ENCODE results near the gene PLCG2. TPM values are rescaled to one million over a fixed set of nuclear protein-coding genes. Genes with fewer than 3 reads are reported as not detected.

The PLCG2 gene
- total RNA-seq, 1 donor from 2014 or later = 47.7 TPM

DNA sequence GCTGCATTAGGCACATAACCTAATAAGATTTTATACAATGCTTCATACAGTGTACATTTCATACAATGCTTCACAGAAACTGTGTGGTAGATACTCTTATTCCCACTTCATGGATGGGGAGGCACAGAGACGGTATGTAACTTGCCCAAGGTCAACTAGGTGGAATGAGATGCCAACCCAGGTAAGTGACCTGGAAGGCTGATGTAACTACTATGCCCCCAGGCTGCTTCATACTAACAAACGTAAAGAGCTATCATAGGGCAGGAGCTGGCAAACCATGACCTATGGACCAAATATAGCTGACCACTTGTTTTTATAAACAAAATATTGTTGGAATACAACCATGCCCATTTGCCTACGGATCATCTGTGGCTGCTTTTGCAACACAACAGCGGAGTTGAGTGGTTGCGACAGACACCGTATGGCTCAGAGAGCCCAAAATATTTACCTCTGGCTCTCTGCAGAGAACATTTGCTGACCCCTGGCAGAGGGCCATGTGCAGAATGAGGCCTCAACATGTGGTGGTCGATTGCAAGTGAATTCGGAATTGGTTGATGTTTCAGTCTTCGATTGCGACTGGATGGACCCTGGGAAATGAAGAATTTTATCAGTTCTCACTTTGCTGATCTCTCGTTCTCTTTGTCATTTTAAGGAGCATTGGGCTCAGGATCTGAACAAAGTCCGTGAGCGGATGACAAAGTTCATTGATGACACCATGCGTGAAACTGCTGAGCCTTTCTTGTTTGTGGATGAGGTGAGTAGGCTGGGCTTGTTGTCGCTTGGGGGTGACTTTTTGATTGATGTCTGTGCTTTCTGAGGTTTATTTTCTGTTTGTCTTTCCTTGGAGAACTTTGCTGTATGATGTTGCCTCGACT is 109.7 kb downstream of the PLCG2 start:
- DNase-seq (no peak), ATAC-seq (peak in 1 of 2 donors; percentile 17)
- Histone ChIP-seq H3K9me3 (no peaks in the 10 kb centered on the region), H3K27ac (no peak overlapping the region), H3K27me3 (ENCODE audit: low read depth) (no peaks in the 10 kb centered on the region), H3K4me1 (no peaks in the 10 kb centered on the region), H3K4me3 (no peak overlapping the region), H3K36me3 (peaks cover 24% of the 10 kb centered on the region)
- TF ChIP-seq, protein P1, sequence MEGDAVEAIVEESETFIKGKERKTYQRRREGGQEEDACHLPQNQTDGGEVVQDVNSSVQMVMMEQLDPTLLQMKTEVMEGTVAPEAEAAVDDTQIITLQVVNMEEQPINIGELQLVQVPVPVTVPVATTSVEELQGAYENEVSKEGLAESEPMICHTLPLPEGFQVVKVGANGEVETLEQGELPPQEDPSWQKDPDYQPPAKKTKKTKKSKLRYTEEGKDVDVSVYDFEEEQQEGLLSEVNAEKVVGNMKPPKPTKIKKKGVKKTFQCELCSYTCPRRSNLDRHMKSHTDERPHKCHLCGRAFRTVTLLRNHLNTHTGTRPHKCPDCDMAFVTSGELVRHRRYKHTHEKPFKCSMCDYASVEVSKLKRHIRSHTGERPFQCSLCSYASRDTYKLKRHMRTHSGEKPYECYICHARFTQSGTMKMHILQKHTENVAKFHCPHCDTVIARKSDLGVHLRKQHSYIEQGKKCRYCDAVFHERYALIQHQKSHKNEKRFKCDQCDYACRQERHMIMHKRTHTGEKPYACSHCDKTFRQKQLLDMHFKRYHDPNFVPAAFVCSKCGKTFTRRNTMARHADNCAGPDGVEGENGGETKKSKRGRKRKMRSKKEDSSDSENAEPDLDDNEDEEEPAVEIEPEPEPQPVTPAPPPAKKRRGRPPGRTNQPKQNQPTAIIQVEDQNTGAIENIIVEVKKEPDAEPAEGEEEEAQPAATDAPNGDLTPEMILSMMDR (IDR thresholded peaks at IDR 0.05) = no peak
- intact Hi-C loops (cut with DNase I) = no loop called here

DNA sequence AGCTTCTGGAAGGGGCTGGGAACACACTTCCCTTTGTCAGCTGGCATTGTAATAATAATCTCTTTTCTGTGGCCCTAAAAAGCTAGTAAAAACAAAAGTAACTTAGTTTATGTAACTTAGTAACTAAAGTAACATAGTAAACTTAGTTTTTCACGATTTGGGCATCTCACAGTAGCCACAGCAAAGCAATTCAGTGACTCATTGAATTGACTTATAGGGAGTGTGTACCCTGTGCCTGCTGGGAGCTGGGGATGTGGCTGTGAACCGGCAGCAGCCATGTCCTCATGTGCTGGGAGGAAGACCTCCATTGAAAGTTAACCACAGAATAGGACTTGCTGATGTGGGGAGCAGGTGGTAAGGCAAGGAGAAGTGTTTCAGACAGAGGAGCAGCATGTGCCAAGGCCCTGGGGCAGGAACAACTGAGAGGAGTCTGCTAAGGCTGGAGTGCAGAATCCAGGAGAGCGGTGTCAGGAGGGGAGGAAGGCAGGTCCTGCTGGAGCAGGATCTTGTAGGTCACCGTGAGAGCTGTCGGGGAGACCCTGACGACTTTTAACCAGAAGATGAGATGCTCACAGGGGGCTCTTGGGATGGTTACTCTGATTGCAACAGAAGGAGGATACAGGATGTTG is 112.8 kb downstream of the PLCG2 start:
- no peaks in the 10 kb centered on the region for H3K9me3 ChIP-seq
- no peak overlapping the region for H3K27ac ChIP-seq
- intact Hi-C loops (cut with DNase I) = no loop called here
- H3K4me1 ChIP-seq = no peaks in the 10 kb centered on the region
- H3K4me3 ChIP-seq = no peak overlapping the region
- DNase-seq (no peak), ATAC-seq (no peak)
- H3K36me3 ChIP-seq = peaks cover 49% of the 10 kb centered on the region
- H3K27me3 ChIP-seq (ENCODE audit: low read depth) = no peaks in the 10 kb centered on the region
- TF ChIP-seq, protein P1 (IDR thresholded peaks at IDR 0.05) = no peak

DNA sequence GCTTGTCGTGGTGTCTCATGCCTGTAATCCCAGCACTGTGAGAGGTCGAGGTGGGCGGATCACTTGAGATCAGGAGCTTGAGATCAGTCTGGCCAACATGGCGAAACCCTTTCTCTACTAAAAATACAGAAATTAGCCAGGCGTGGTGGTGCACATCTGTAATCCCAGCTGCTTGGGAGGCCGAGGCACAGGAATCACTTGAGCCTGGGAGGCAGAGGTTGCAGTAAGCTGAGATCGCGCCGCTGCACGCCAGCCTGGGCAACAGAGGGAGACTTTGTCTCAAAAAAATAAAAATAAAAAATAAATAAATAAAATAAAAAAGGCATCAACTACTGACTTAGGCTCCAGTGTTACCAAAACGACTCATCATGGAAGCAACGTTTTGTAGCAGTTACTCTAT is 115.5 kb downstream of the PLCG2 start:
- Histone ChIP-seq H3K4me3 (no peak overlapping the region), H3K36me3 (peaks cover 63% of the 10 kb centered on the region), H3K27ac (no peak overlapping the region), H3K9me3 (no peaks in the 10 kb centered on the region), H3K4me1 (no peaks in the 10 kb centered on the region), H3K27me3 (ENCODE audit: low read depth) (no peaks in the 10 kb centered on the region)
- no peak for ATAC-seq
- DNase-seq = no peak
- TF ChIP-seq, protein P1 (IDR thresholded peaks at IDR 0.05) = no peak
- intact Hi-C loops (cut with DNase I) = no loop called here

DNA sequence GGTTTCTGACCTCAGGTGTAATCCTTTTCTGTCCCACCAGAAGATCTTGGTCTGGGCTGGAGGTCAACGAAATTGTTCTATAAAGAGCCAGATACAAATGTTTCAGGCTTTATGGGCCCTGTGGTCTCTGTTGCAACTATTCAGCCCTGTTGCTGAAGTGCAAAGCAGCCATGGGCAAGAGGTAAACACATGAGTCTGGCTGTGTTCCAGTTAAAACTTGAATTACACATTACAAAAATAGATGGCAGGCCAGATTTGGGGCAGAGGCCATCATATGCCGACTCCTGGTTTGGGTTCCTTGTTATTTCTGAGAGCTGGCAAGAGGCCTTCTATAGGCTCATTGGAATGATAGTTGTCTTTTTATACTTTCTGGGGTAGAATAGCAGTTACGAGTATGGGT is 117.8 kb downstream of the PLCG2 start:
- Histone ChIP-seq H3K4me3 (no peak overlapping the region), H3K9me3 (no peaks in the 10 kb centered on the region), H3K27me3 (ENCODE audit: low read depth) (no peaks in the 10 kb centered on the region), H3K36me3 (peaks cover 60% of the 10 kb centered on the region), H3K27ac (no peak overlapping the region), H3K4me1 (peaks cover 8% of the 10 kb centered on the region)
- ATAC-seq = no peak
- TF ChIP-seq, protein P1 (IDR thresholded peaks at IDR 0.05) = no peak
- no peak for DNase-seq
- intact Hi-C loops (cut with DNase I) = no loop called here

DNA sequence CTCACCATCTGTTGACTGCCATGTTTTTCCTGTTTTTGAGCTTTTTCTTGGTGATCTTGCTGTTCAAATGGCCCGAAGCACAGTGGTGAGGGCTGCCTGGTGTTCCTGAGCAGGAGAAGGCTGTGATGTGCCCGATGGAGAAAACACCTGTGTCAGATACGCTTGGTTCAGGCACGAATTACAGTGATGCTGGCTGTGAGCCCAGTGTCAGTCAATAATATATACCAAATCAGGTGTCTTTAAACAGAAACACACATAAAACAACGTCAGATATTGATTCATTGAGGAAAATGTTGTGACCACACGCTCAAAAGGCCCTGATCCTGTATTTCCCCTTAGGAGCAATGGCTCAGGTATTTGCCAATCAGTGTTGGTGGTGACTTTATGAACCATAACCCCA is 120.5 kb downstream of the PLCG2 start:
- Histone ChIP-seq H3K27me3 (ENCODE audit: low read depth) (no peaks in the 10 kb centered on the region), H3K4me3 (no peak overlapping the region), H3K36me3 (peaks cover 44% of the 10 kb centered on the region), H3K27ac (no peak overlapping the region), H3K4me1 (peaks cover 8% of the 10 kb centered on the region), H3K9me3 (no peaks in the 10 kb centered on the region)
- TF ChIP-seq, protein P1 (IDR thresholded peaks at IDR 0.05) = no peak
- intact Hi-C loops (cut with DNase I) = no loop called here
- ATAC-seq = no peak
- no peak for DNase-seq
